Inflammatory macrophage treated with lipopolysaccharide for 4 hours (primary cell): ENCODE measurements around the gene S100A2.
"Not testable (repeated sequence)": the region's sequence is repeated elsewhere in the genome, so short reads cannot be mapped to it uniquely, and the experiment has no call there.

ENCODE experiments used
- DNase-seq: peaks from one replicate; pipeline ENCODE4 v3.0.0-alpha.2; 2020

The S100A2 gene

DNA sequence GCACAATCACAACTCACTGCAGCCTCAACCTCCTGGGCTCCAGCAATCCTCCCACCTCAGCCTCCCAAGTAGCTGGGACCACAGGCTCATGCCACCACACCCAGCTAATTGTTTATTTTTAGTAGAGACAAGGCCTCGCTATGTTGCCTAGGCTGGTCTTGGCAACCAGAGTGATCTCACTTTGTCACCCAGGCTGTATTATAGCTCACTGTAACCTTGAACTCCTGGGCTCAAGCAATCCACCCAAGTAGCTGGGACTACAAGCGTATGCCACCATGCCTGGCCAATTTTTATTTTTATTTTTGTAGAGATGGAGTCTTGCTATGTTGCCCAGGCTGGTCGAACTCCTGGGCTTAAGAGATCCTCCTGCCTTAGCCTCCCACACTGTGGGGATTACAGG is 3.6 kb downstream of the S100A2 start:
- not testable (repeated sequence) for DNase-seq

DNA sequence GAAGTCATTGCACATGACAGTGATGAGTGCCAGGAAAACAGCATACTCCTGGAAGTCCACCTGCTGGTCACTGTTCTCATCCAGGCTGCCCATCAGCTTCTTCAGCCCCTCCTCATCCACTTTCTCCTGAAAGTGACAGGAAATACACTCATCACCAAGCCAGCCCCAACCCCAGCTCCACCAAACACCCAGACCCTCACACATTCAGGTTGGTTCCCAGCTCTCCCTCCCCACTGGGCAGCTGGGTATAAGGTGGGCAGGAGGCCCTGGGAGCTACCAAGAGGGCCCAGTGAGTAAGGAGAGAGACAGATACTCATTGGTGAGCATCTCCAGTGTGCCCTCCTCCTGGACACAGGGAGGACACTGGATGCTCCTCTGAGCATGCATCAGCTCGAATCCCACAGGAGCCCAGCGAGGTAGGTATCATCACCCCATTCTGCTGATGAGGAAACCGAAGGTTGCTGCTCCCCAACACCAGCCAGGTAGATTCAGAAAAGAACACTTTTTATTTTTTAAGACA is 4.1 kb downstream of the S100A2 start:
- no peak for DNase-seq

DNA sequence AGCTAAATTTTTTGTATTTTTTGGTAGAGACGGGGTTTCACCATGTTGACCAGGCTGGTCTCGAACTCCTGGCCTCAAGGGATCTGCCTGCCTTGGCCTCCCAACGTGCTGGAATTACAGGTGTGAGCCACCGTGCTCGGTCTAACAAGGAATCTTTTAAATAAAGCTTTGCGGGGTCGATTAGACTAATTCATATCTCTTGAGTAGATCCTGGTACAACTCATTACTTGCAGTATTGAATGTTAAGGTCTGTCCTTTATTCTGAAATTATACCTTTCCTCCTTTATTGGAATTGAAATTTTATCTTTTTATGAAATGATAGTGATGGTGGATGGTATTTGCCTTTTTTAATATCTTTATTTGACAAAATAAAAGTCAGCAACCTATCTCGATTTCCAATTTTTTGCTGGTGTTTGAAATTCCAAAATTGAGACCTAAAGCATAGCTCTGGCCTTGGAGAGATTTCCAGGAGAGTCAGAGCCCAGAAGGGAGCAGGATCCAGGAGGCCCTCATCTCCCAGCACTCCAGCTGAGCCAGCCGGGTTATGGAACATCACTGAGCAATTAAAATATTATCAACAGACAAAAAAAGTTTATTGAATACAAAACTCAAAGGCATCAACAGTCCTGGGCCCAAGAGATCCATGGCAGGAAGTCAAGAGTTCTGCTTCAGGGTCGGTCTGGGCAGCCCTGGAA is 4.7 kb downstream of the S100A2 start:
- DNase-seq, result no peak

DNA sequence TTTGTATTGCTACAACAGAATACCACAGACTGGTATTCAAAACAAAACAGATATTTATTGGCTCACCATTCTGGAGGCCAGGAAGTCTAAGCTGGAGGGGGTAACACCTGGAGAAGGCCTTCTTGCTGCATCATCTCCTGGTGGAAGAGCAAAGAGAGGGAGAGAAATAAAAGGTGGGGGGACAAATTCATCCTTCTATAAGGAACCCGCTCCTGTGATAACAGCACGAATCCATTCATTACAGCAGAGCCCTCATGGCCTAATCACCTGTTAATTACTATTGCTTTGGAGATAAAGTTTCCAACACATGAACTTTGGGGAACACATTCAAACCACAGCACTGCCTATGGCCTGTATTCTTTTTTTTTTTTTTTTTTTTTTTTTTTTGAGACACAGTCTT is 5.4 kb downstream of the S100A2 start:
- DNase-seq, result no peak

DNA sequence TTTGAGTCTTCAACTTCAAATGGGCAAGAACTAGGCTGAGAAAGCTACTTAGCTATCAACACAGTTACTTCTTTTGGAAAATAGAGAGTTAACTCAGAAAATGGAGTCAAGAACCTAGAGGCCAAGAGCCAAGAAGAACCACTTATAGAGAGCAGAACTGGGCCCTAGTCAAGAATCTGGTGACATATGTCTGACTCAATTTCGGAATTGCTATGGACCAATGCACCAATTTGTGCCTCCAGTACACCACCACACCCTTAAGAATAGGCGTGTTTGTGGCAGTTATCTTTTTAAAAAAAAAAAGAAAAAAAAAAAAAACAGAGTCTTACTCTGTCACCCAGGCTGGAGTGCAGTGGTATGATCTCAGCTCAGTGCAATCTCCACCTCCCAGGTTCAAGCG is 7.8 kb downstream of the S100A2 start:
- no peak for DNase-seq

DNA sequence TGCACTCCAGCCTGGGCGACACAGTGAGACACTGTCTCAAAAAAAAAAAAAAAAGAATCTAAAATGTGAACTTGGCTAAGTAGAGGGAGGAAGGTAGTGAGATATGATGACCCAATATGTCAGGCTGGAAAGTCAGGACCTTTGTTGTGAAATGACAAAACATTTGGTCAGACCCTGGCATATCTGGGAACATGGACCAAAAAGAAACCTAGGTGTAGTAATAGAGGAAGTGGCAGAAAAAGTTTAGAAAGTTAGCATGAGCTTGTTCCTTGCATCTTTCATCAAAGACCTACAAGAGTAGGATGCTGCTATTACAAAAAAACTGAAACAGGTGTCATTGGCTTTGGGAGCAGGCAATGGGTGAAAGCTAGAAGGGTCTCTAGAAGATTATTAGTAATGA is 9.3 kb downstream of the S100A2 start:
- no peak for DNase-seq

DNA sequence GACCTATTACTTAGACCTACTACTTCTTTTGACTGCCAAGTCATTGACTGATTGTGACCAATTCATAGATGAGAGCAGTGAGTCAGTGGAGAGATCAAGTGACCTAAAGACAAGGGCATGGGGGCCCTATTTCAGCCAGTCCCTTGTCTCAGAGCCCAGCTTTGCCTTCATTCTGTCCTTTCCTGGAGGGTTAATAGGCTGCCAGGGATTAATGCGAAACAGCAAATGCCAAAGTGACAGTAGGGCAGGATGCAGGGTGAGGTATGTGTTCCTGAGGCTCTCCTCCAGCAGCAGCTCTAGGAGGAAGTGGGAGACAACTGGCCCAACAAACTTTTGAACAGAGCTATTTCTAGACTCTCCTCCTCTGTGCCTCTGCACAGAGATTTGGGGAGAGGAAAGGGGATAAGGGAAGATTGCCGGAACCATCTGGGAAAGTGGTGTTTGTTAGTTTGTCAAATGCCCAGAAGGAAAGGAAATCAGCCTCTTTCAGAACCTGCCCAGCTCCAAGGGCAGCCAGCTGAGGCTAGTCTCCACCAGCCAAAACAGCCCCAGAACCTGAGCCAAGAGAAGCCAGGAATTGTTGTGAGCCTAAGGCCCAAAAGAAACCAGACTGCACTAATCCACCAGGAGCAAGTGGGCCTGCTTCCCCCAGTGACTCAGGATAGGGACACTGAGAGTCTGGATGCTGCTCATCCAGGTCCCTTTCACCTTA is 11.7 kb downstream of the S100A2 start:
- peak; percentile 47 for DNase-seq

DNA sequence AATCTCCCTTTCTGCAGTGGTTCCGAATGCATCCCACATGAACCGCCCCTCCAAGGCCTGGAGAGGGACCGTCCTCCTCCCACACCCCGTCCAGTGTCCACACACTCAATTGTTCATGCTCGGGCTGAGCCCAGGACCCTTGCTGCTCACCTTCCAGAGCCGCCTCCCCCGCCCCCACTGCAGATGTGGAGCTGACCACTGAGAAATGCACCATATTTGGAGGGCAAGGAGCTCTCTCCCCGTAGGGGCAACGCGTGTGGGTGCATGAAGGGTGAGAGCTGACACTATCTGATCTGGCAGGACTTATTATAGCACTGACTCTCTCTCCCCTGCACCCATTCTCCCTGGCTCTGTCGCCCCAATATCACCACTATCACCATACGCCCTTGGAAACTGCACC is 12.5 kb downstream of the S100A2 start:
- no peak for DNase-seq

DNA sequence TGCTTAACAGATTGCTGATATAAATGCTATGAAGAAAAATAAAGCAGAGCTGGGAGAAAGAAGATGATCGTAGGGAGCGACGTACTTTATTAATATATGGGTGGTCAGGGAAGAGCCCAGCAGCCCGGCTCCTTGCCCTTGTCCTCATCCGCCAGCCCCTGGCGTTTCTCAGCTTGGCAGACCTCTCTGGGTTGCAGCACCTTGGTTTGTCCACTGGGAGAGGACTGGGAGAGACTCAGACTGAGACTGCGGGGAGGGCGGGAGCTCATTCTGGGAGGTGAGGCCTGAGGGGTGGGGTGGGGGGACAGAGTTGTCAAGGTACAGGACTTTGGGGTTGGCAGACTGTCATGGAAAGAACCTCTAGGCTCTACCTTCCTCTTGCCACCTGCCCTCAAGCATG is 13.3 kb downstream of the S100A2 start:
- no peak for DNase-seq

DNA sequence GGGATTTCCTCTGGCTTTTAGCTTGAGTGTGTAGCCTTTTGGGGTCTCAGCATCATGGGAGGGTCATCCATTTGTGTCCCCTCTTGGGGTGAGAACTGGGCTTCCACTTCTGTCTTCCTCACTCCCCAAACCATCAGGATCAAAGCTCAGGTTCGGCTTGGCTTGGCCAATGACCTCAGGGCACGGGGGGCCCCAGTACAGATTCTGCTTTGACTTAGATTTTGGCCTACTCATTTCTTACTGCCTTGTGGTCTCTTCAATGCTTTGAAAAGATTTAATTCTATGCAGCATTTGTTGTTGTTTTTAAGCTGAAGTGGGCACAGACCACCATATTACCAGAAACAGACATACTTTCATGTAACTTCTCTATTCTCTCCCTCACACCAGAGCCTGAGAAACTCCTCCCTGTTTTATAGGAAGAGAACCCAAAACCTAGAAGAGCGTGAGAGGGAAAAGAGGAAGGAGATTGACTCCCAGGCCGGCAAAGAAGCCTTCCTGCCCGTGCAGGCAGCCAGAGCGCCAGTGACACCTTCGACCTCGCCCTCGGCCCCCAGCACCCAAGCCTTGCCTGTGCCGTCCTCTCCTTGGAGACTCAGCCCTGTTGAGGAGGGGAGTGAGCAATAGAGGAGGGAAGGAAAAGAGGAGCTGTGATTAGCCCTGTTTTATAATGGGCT is 14.7 kb downstream of the S100A2 start:
- DNase-seq, result peak; percentile 78

DNA sequence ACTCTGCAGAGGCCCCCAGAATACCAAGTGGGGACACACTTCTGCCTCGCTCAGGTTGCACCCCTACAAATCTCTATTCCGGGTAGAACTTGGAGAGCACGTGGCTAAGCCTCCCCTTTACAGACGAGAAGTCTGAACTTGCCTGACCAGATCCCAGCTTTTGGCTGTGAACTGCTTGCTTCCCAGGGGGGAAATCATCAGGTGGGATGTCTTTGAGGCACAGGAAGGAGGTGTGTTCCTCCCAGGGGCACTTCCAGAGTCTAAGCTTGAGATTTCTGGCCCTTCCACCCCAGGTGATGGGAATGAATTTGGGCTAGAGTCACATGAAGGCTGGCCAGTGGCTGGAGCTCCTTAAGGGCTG is 15.3 kb downstream of the S100A2 start:
- DNase-seq, result no peak

DNA sequence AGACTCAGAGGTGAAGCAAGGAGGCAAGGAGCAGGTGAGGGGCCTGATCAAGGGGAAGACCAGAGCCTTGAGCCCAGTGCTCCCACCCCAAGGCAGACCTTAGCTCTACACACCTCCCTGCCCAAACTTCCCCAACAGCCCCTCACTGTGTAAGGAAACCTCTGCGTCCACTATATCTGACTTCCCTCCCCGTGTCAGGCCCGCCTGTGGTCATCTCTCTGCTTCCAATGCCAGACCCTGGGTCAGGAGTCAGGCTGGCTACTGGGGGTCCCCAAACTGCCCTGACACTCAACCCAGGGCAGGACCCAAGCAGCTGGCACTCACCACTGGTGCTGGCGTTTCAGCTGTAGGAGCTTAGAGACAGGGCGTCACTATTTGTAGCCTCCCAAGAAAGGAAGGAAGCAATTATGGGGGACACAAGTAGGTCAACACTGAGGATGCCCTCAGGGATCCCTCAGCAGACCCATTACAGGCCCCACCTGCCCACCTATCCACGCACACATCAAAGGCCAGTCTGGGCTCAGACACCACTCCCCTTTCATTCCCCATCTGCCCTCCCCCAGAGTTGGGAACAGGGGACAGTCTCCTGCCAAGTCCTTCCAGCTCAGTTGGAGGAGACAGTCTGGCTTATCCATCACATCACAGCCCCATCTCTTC is 15.8 kb downstream of the S100A2 start:
- no peak for DNase-seq

DNA sequence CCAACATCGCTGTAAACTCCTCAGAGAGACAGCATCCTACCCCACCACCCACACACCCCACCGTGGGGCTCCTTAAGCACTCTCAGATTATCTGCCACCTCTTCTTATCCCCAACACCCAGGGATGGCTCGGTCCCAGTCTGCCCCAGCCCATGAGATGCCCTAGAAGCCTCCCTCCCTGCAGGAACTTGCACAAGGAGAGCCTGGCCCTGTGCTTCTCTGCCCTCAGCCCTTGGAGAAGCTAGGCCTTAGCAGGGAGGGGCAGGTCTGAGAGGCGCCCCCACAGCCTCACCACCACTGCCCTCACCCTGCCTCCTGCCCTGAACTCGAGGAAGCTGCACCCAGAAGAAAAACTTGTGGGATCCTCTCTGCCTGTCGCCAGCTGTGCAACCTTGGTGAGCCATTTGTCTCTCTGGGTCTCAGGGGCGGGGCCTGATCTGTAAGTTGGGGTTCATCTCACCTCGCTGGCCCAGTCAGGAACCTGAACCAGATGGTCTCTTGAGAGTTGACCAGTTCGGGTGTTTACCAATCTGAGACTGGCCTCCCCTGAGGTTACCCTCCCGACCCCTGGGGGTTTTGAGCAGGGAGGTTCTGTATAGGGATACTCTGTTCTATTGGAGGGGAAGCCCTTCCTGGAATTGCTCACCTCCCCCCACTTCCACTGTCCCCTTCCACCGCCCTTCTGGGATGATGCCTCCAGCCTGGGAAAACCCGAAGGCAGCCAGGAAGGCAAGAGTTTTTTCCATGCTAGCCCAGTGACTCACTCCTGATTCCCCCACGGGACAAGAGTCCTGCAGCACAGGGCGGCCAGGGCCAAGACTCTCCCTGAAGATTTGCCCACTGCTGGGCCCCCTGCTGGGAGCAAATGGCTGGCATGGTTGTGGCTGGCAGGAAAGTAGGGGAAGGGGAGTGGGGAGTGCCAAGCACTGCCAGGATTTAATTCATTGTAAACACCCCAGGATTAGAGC is 16.6 kb downstream of the S100A2 start, which contains the start of gene S100A3:
Gene S100A3, minus strand, starts transcription at position 537 of the 967 bp plus-strand sequence. CDS start 773 bp downstream, outside the sequence.
- DNase-seq, result no peak

DNA sequence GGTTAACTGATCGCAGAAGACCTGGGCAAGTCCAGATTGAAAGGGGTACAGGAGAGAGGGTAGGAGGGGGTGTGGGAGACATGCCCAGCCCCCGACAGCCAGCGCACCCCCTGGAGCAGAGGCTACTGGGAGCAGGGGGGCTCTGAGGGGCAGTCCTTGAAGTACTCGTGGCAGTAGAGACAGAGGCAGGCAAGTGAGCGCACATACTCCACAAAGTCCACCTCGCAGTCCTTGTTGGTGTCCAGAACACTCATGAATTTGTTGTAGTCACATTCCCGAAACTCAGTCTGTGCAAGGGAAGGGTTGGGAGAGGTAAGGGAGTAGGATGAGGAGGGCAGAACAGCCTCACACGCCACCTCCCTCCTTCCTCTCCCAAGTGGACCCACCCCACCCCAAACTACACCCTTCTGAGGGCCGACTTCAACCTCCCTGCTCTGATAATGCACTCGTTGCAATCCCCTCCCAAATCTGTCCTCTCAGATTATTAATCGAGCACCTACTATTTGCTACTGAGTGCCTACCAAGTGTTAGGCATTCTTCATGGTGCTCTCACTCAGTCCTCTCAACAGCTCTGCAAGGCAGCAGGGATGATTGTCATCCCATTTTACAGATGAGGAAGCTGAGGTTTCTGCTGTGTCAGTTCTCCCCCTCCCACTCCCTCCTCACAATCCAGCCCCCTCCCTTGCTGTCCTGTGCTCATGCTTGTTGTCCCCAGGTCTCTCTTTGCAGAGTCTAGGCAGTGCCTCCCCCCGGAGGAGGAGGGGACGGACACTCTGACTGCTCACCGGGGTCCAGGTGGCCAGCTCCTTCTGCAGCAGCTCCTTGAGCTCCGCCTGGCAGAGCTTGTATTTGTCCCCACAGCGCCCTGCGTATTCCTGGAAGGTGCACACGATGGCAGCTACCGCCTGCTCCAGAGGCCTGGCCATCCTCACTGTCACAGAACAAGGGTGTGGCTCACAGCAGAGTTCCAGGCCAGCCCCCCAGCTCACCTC is 17.8 kb downstream of the S100A2 start:
- peak; percentile 41 for DNase-seq

DNA sequence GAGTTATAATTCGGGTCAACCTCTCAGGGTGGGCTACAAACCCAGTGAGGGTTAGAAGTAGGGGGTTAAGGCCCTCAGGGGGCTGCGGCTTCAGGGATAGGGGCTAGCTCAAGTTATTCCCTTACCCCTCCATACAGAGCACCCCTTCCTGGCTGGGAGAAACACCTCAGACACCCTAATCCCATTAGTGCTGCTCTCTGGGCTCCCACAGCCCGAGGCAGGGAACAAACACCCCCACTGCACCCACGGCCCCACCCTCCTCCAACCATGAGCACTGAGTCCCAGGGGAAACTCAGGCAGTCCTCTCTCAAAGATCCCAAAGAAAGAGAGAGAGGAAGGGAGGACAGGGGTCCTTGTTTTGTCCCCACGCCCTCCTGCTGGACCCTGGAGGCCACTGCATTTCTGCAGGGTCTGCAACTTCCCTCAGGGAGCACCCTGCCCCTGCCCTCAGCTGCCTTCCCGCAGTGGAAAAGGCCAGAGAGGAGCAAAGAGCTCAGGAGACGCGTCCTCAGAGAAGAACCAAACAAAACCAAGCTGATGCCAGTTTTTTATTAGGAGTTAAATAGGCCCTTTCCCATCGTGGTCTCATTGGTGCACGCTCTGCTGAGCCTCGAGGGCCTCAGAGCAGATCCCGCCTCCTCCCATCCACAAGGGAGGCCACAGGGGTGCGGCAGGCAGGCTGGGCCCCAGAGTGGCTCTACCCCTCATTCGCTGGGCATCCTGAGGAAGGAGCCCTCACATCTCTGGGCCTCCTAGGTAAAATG is 18.7 kb downstream of the S100A2 start:
- DNase-seq, result no peak

DNA sequence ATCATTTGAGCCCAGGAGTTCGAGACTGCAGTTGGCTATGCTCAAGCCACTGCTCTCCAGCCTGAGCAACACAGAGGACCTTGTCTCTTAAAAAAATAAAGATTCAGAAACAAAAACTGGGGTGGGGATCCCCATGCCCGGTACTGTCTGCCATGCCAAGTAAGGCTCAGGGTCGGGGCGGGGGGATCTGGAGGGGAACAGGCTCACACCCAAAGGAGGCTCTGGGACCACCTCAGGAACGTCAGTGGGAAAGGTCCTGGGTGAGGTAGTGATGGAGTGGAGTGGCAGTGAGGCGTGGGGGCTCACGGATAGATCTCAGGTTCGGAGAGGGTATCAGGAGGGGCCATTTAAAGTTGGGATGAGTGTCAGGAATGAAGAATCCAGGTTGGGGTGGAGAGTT is 19.3 kb downstream of the S100A2 start:
- DNase-seq, result no peak

DNA sequence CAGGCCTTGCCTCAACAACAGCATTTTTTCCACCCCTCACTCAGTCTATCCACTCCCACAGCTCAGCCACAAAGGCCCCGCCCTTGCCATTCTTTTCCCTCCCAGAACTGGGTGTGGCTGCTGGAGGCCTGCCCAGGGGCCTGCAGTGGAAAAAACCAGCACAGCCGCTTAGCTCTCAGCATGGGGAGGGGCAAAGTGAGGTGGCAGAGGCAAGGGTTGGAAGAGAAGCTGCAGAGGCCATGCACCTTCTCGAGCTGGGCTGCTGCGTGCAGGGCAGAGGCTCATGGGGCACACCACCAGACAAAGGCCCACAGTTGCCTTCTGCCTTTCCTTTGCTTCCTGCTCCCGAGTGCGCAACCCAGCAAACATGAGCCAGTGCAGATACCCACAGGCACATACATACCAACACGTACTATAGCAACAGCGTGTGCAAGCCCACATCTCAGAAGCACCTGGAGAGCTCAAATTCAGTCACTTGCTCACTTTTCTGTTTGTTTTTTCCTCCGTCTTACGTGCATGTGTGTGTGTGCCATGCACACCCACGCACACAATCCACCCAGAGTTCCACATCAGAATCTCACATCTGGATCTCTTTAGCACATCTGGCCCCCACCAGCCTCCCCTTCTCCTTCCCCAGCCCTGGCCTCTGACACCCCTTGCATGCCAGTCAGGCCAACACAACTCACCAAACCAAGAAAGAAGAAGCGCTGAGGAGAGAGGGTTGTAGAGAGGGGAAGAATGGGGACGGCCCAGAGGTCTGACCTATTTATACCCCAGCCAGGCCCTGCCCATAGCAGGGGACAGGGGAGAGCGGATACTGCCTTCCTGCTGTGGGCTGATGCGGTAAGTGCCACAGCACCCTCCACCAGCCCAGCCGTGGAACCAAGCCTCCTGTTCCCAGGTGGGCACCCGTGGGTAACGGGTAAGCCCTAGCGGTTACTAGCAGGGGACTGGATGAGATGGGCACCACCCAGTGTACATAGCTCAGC is 20.3 kb downstream of the S100A2 start, which contains the start of gene S100A4:
Gene S100A4, minus strand, starts transcription at position 740 of the 989 bp plus-strand sequence. CDS start 1,012 bp downstream, outside the sequence.
- DNase-seq, result peak; percentile 84

DNA sequence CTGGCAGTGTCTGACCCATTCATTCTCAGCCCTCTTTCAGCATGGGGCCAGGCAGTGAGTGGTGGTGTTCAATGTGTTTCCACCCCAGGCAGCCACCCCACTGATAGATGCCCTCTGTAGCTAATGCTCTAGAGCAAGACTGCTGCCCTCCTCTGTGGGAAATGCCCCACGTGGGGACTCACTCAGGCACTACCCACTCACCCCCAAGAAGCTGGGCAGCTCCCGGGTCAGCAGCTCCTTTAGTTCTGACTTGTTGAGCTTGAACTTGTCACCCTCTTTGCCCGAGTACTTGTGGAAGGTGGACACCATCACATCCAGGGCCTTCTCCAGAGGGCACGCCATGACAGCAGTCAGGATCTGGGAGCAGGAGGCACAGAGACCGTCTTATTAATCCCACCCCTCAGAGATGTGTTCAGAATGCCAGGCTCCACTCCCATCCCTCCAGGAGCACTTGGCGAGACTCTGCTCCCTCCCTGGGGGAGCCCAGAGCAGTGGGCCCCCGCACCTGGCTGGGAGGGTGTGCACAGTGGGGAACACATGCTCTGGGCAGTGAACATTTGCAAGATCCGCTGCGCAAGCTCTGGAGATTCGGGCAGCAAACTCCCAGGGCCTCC is 21.1 kb downstream of the S100A2 start:
- DNase-seq, result no peak
